Right kidney (tissue), 1 donor: ENCODE results near the gene SH3D21.

Experiments
- DNase-seq: peaks from one replicate; pipeline ENCODE4 v3.0.0-alpha.2; 2016

Gene SH3D21

GRCh38 chr1:36303244-36303643 is 2.9 kb upstream of the SH3D21 start:
- DNase-seq = no peak

GRCh38 chr1:36303650-36304360 is 2.4 kb upstream of the SH3D21 start:
- DNase-seq = no peak

GRCh38 chr1:36304521-36304920 is 1.6 kb upstream of the SH3D21 start:
- no peak for DNase-seq

GRCh38 chr1:36304970-36305914 is 926 bp upstream of the SH3D21 start:
- no peak for DNase-seq

GRCh38 chr1:36305915-36306209 is 306 bp upstream of the SH3D21 start:
- no peak for DNase-seq

GRCh38 chr1:36306902-36307456 is 811 bp downstream of the SH3D21 start:
- DNase-seq = peak; percentile 87

- DNase-seq = no peak
These were observed 1.6 kb downstream of the SH3D21 start for GRCh38 chr1:36307601-36308330.

GRCh38 chr1:36309397-36309796 is 3.2 kb downstream of the SH3D21 start:
- DNase-seq = no peak

GRCh38 chr1:36320291-36320761 is 14.2 kb downstream of the SH3D21 start:
- no peak for DNase-seq

GRCh38 chr1:36320767-36321118 is 14.6 kb downstream of the SH3D21 start:
- DNase-seq = no peak

GRCh38 chr1:36321119-36321951 is 15.2 kb downstream of the SH3D21 start:
- DNase-seq = peak; percentile 90

GRCh38 chr1:36322041-36322785 is 16.0 kb downstream of the SH3D21 start:
- DNase-seq = peak; percentile 75

- peak; percentile 89 for DNase-seq
These were observed 16.8 kb downstream of the SH3D21 start for GRCh38 chr1:36322786-36323635.

GRCh38 chr1:36323636-36324352 is 17.6 kb downstream of the SH3D21 start, which contains the start of gene EVA1B:
Gene EVA1B, minus strand, starts transcription at chr1:36323645. Its CDS starts 608 bp downstream, at chr1:36323037.
- DNase-seq = peak; percentile 95

- DNase-seq = peak; percentile 88
These were observed 18.2 kb downstream of the SH3D21 start for GRCh38 chr1:36324353-36324703.

- DNase-seq = no peak
These were observed 20.3 kb downstream of the SH3D21 start for GRCh38 chr1:36326499-36326898.

- DNase-seq = no peak
These were observed 21.4 kb downstream of the SH3D21 start for GRCh38 chr1:36327421-36328087.

GRCh38 chr1:36328088-36328480 is 21.9 kb downstream of the SH3D21 start:
- DNase-seq = no peak

GRCh38 chr1:36328713-36329112 is 22.5 kb downstream of the SH3D21 start:
- no peak for DNase-seq
